IMR-90 (cell line): ENCODE results near the gene VRK2.

ENCODE experiments used
- CTCF ChIP-seq: conservative IDR thresholded peaks from 2 replicates; pipeline ENCODE4 v1.5.1; 2012; ENCODE audit warnings: mild to moderate bottlenecking, low read depth, low read length, improper control_type of control experiment
- FOS ChIP-seq: fragments of 150-350 bp; IDR thresholded peaks from 2 replicates; pipeline ENCODE4 v1.6.1; 2016; ENCODE audit warnings: low read depth, low read length
- MAZ ChIP-seq: IDR thresholded peaks from 2 replicates; pipeline ENCODE4 v1.6.1; 2012; ENCODE audit warnings: low read depth, mild to moderate bottlenecking, low read length, improper control_type of control experiment, moderate library complexity, borderline replicate concordance
- POLR2A ChIP-seq: IDR thresholded peaks from 2 replicates; pipeline ENCODE4 v1.6.1; 2012; ENCODE audit warnings: mild to moderate bottlenecking, low read depth, low read length
- RAD21 ChIP-seq: IDR thresholded peaks from 2 replicates; pipeline ENCODE4 v1.6.1; 2012; ENCODE audit warnings: low read length, improper control_type of control experiment
- SMC3 ChIP-seq: fragments of 150-350 bp; IDR thresholded peaks from 2 replicates; pipeline ENCODE4 v1.6.1; 2016; ENCODE audit warnings: low read depth, mild to moderate bottlenecking, antibody characterized with exemption, low read length, moderate library complexity

DNA sequence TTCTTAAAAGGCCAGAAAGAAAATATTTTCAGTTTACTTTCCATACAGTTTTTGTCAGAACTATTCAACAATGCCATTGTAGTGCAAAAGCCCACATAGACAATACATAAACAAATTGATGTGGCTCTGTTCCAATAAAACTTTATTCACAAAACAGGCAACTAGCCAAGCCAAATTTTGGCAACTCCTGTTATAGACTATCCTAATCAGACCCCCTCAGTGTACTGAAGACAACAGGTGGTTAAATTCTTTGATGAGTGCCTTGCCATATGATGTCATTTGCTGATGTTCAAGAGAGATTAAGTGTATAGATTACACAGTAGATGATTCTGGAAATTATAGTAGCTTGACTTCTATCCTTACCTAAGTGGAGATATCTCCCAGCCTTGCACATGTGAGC, 111.1 kb downstream of the VRK2 start:
- TF ChIP-seq SMC3 (no peak), CTCF (no peak), POLR2A (no peak), FOS (no peak), MAZ (no peak), RAD21 (no peak)
